Psoas muscle (tissue), 8 donors: ENCODE data around the gene MMEL1. TPM values are rescaled to one million over a fixed set of nuclear protein-coding genes. Genes with fewer than 3 reads are reported as not detected.

Experiments
- ATAC-seq, 4 donors: fragments of 200-7000 bp; cut with Tn5 transposase; one replicate each; pipeline ENCODE4 v1.9.1; 2020; ENCODE audit warnings: moderate library complexity in 3 of 4, mild to moderate bottlenecking in 2 of 4
- DNase-seq, 2 donors: peaks; one replicate each; pipeline ENCODE4 v3.0.0-alpha.2; 2020
- H3K27ac ChIP-seq: fragments of 200-600 bp; one replicate; pipeline ENCODE4 v1.8.0; 2022
- H3K27me3 ChIP-seq, 3 donors: fragments of 200-600 bp in 1 of 3; one replicate each; pipeline versions ENCODE4 v1.6.1 to v1.8.0; 2013 to 2022; ENCODE audit warnings: low read length in 2 of 3, mild to moderate bottlenecking in 2 of 3, moderate library complexity in 1 of 3; ENCODE audit not compliant: insufficient read depth in 3 of 3
- H3K36me3 ChIP-seq, 2 donors: fragments of 200-600 bp in 1 of 2; one replicate each; pipeline versions ENCODE4 v1.6.1 to v1.8.0; 2013 to 2022; ENCODE audit warnings: low read depth in 1 of 2, mild to moderate bottlenecking in 1 of 2, moderate library complexity in 1 of 2; ENCODE audit not compliant: insufficient read depth in 1 of 2
- H3K4me1 ChIP-seq: fragments of 200-600 bp; one replicate; pipeline ENCODE4 v1.8.0; 2022
- H3K4me3 ChIP-seq: fragments of 200-600 bp; one replicate; pipeline ENCODE4 v1.8.0; 2022; ENCODE audit warnings: mild to moderate bottlenecking
- H3K9me3 ChIP-seq: fragments of 200-600 bp; one replicate; pipeline ENCODE4 v1.8.0; 2022
- CTCF ChIP-seq: fragments of 200-600 bp; IDR thresholded peaks from one replicate; pipeline ENCODE4 v1.8.0; 2022; ENCODE audit warnings: antibody characterized with exemption
- WGBS, 3 donors: extraction: QIAGEN DNeasy Blood & Tissue Kit; methylation state at CpG; one replicate each; pipeline versions ENCODE4 v1.1.6 to v1.1.7; 2013; 5-methylcytosine and 5-hydroxymethylcytosine counted together
- intact Hi-C, 2 donors: fragments of 100-400 bp; cut with DNase I; formaldehyde crosslinking; loops; one replicate each; pipeline versions ENCODE4 v1.11.0 to v1.14.2; 2022
- polyA plus RNA-seq, 3 donors: library from polyadenylated mRNA; stranded (reverse); fragments of 200-250 nt; gene quantifications; one replicate each; pipeline ENCODE4 v1.2.3, GENCODE V29; 2013
- total RNA-seq, 4 donors: library from RNA; stranded (reverse); fragmentation: NEBNext Ultra II Directional in 2 of 4; extraction: Animal tissue kit (Norgen Biotek cat#: 25700) in 2 of 4; gene quantifications; one replicate each; pipeline versions ENCODE4 v1.2.1 to v1.2.4, GENCODE V29; 2021 to 2023
- donor health status: healthy with polysubstance abuse.
- donor health status: DM: no; HTN: no; CAD: no; lungs with moderate emphysema.
- donor health status: Bipolar disorder and iron deficiency.
- donor health status: healthy.
- donor health status: DM: yes; HTN: yes; CAD: no.
- donor health status: DM: no; HTN: no; CAD: no.
- donor health status: DM: no; HTN: no; CAD: no.
- donor health status: DM: yes; HTN: yes; CAD: no.

MMEL1 gene
- total and polyA plus RNA-seq, 7 donors = 0.08 to 0.89 (median 0.21) TPM; not detected in 2

- no peak for TF ChIP-seq CTCF
- Histone ChIP-seq H3K9me3 (no peaks in the 10 kb centered on the region), H3K27me3 (peaks cover 0 to 21% (median 10%) of the 10 kb centered on the region in 3 donors), H3K27ac (peak overlapping the region; percentile 32), H3K36me3 (no peaks in the 10 kb centered on the region), H3K4me1 (no peaks in the 10 kb centered on the region), H3K4me3 (no peak overlapping the region)
- ATAC-seq (peak in 3 of 4 donors; percentile 20 to 29 (median 22)), DNase-seq (peak in 1 of 2 donors; percentile 48)
- WGBS, 3 donors = 47 to 51% (median 49%) methylated on average over 23 of the region's 23 CpGs
- intact Hi-C loops = no loop called here
Observed at GRCh38 chr1:2575801-2576663, 56.8 kb downstream of the MMEL1 start.

GRCh38 chr1:2574350-2574749 is 58.5 kb downstream of the MMEL1 start:
- WGBS, 3 donors = 61 to 68% (median 66%) methylated on average over 9 of the region's 9 CpGs
- Histone ChIP-seq H3K9me3 (no peaks in the 10 kb centered on the region), H3K27me3 (peaks cover 0 to 10% (median 7%) of the 10 kb centered on the region in 3 donors), H3K36me3 (no peaks in the 10 kb centered on the region), H3K27ac (no peak overlapping the region), H3K4me1 (no peaks in the 10 kb centered on the region), H3K4me3 (no peak overlapping the region)
- intact Hi-C loops = no loop called here
- no peak for TF ChIP-seq CTCF
- DNase-seq (no peak), ATAC-seq (no peak)

- intact Hi-C loops = no loop called here
- H3K36me3 ChIP-seq = no peaks in the 10 kb centered on the region
- H3K27me3 ChIP-seq = peaks cover 0 to 8% (median 7%) of the 10 kb centered on the region in 3 donors
- no peak overlapping the region for H3K27ac ChIP-seq
- H3K4me3 ChIP-seq = no peak overlapping the region
- no peak for TF ChIP-seq CTCF
- WGBS, 3 donors = 80 to 90% (median 86%) methylated on average over 8 of the region's 8 CpGs
- no peaks in the 10 kb centered on the region for H3K9me3 ChIP-seq
- DNase-seq (no peak), ATAC-seq (no peak)
- no peaks in the 10 kb centered on the region for H3K4me1 ChIP-seq
Observed at GRCh38 chr1:2573250-2573920, 59.4 kb downstream of the MMEL1 start.

- intact Hi-C loops = no loop called here
- no peak overlapping the region for H3K4me3 ChIP-seq
- TF ChIP-seq CTCF = no peak
- H3K4me1 ChIP-seq = no peaks in the 10 kb centered on the region
- no peaks in the 10 kb centered on the region for H3K9me3 ChIP-seq
- H3K27ac ChIP-seq = no peak overlapping the region
- ATAC-seq = no peak
- WGBS, 3 donors = 89 to 93% (median 91%) methylated on average over 9 of the region's 9 CpGs
- DNase-seq = peak in 1 of 2 donors; percentile 23
- H3K27me3 ChIP-seq = peaks cover 0 to 14% (median 7%) of the 10 kb centered on the region in 3 donors
- H3K36me3 ChIP-seq = no peaks in the 10 kb centered on the region
Observed at GRCh38 chr1:2571348-2571747, 61.5 kb downstream of the MMEL1 start.
